Tibial nerve (tissue), 4 donors: ENCODE results near the gene UBR4. TPM values are rescaled to one million over a fixed set of nuclear protein-coding genes. Genes with fewer than 3 reads are reported as not detected.
A peak's percentile ranks its signal among the peaks of the same experiment; 100 is the strongest.

Source experiments
- DNase-seq, 2 donors: peaks; one replicate each; pipeline ENCODE4 v3.0.0-alpha.2; 2019; ENCODE audit warnings: low spot score in 2 of 2
- H3K27ac ChIP-seq, 4 donors: fragments of 200-600 bp; sonication (generic) in 3 of 4; one replicate each; pipeline ENCODE4 v1.5.1; 2017 to 2019; ENCODE audit warnings: mild to moderate bottlenecking in 1 of 4
- H3K27me3 ChIP-seq, 2 donors: fragments of 200-600 bp; sonication (generic) in 1 of 2; one replicate each; pipeline versions ENCODE4 v1.5.1 to v1.6.0; 2017 to 2019
- H3K36me3 ChIP-seq, 3 donors: fragments of 200-600 bp; sonication (generic); one replicate each; pipeline ENCODE4 v1.5.1; 2018 to 2019
- H3K4me1 ChIP-seq, 4 donors: fragments of 200-600 bp; sonication (generic) in 3 of 4; one replicate each; pipeline ENCODE4 v1.5.1; 2017 to 2019
- H3K4me3 ChIP-seq, 4 donors: fragments of 200-600 bp; sonication (generic) in 3 of 4; one replicate each; pipeline ENCODE4 v1.5.1; 2017 to 2019; ENCODE audit warnings: mild to moderate bottlenecking in 1 of 4, moderate library complexity in 1 of 4
- H3K9me3 ChIP-seq, 4 donors: fragments of 200-600 bp; sonication (generic) in 3 of 4; one replicate each; pipeline ENCODE4 v1.5.1; 2017 to 2019
- EP300 ChIP-seq, 2 donors: sonication (generic); formaldehyde crosslinking; IDR thresholded peaks; one replicate each; pipeline ENCODE4 v1.6.1; 2017; ENCODE audit warnings: antibody characterized with exemption in 2 of 2, mild to moderate bottlenecking in 1 of 2
- POLR2A ChIP-seq, 2 donors: fragments of 450-650 bp; IDR thresholded peaks; one replicate each; pipeline ENCODE4 v1.6.1; 2017; ENCODE audit warnings: antibody characterized with exemption in 2 of 2, mild to moderate bottlenecking in 2 of 2, moderate library complexity in 2 of 2
- WGBS, 2 donors: methylation state at CpG; one replicate each; pipeline ENCODE4 v1.1.5; 2018; 5-methylcytosine and 5-hydroxymethylcytosine counted together
- total RNA-seq, 4 donors: library from RNA; depleted of rRNA; stranded (reverse); fragments of >200 nt; gene quantifications; one replicate each; pipeline ENCODE4 v1.1.0, GENCODE V29; 2016
- TF ChIP-seq, protein P1 (sequence below), 5 experiments: fragments of 200-600 bp in 3 of 5; fragments of 450-650 bp in 2 of 5; sonication (generic) in 3 of 5; IDR thresholded peaks; one replicate each; pipeline ENCODE4 v1.5.1; 2016 to 2019; ENCODE audit warnings: antibody characterized with exemption in 5 of 5, mild to moderate bottlenecking in 3 of 5, moderate library complexity in 2 of 5

The UBR4 gene
- total RNA-seq, 4 donors from 2014 or later = 107 to 190 (median 142) TPM

DNA sequence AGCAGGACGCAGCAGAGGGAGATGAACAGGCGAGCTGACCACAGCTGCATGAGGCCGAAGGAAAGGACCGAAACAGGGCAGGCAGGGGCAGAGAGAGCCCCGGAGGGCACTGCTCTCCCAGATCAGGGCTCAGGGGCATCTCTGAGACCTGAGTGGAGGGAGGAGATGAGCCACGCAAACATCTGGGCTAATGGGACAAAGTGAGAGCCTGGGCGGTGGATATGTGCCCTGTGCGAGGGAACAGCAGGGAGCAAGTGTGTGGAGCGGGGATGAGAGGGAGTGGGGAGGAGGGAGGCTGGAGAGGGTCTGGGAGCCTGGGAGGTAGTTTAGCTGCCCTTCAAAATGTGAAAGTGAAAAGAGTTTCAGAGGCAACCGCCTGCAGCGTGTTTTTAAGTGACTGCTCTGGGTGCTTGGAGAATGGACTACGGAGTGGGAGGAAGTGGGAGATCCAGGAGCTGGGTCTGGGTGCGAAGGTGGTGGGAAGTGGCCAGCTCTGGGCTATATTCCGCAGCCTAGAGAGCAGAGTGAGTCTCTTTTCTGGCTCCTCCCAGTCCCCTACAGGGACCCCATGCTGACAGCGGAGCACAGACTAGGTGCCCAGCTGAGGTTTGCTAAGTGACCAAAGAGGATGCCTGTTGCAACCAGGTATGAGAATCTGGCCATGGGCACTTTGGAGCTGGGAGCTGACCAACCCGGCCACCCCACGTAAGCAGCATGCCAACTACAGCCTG, 139.0 kb downstream of the UBR4 start:
- Histone ChIP-seq H3K4me1 (peaks cover 0 to 39% (median 9%) of the 10 kb centered on the region in 4 donors), H3K4me3 (no peak overlapping the region), H3K27me3 (peaks cover 0 to 6% of the 10 kb centered on the region in 2 donors), H3K36me3 (peaks cover 2 to 40% (median 8%) of the 10 kb centered on the region in 3 donors), H3K27ac (no peak overlapping the region), H3K9me3 (no peaks in the 10 kb centered on the region)
- TF ChIP-seq, protein P1, sequence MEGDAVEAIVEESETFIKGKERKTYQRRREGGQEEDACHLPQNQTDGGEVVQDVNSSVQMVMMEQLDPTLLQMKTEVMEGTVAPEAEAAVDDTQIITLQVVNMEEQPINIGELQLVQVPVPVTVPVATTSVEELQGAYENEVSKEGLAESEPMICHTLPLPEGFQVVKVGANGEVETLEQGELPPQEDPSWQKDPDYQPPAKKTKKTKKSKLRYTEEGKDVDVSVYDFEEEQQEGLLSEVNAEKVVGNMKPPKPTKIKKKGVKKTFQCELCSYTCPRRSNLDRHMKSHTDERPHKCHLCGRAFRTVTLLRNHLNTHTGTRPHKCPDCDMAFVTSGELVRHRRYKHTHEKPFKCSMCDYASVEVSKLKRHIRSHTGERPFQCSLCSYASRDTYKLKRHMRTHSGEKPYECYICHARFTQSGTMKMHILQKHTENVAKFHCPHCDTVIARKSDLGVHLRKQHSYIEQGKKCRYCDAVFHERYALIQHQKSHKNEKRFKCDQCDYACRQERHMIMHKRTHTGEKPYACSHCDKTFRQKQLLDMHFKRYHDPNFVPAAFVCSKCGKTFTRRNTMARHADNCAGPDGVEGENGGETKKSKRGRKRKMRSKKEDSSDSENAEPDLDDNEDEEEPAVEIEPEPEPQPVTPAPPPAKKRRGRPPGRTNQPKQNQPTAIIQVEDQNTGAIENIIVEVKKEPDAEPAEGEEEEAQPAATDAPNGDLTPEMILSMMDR (IDR thresholded peaks at IDR 0.05) = no peak
- TF ChIP-seq EP300 (IDR thresholded peaks at IDR 0.05) = no peak
- no peak for TF ChIP-seq POLR2A (IDR thresholded peaks at IDR 0.05)
- no peak for DNase-seq
- WGBS, 2 donors = 54% methylated on average over 17 of the region's 17 CpGs

DNA sequence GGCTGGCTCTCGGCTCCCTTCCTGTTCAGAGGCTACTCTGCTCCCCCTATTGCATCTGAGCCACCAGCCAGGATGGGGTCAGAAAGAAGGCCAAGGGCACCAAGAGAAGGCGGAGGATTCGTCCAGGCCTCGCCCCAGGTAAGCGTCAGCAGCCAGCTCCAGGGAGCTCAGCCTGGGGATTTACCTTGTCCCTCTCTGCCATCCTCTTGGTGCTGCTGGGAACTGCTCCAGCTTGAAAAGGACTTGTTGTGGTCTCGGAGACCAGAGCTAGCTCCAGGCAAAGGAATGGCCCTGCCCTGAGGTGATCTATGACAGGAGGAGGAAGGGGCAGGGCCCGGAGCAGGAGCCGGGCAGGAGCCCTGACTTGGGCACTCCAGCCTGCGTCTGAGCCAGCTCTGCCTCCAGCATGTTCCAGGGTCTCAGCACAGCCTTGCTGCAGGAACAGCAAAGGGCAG, 139.8 kb downstream of the UBR4 start:
- H3K4me1 ChIP-seq = peaks cover 0 to 35% (median 9%) of the 10 kb centered on the region in 4 donors
- no peak overlapping the region for H3K27ac ChIP-seq

DNA sequence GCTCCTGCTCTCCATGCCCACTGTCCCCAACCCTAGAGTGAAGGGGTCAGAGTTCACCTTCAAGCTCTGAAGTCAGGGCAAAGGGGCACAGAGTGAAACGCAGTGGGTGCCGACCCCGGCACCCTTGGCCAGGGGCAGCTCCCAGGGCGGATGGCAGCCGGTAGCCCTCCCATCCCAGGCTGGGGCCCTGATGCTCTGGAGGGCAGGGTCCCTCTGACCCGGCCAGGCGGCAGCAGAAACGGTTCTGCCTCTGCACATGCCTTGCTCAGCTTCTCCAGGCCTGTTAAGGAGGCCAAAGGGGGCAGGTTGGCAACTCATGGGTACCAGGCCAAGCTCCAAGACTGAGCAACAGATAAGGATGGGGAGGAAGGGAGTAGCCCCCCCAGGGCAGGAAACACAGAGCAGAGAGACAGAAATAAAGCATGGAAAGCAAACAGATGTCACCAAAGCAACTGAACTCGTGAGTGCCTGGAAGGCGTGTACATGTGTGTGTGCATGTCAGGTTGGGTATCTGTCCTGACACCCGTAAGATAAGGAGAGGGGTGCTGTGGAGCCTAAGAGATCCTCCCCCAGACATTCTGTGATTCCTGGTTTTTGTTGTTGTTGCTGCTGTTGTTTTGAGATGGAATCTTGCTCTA, 141.3 kb downstream of the UBR4 start:
- H3K27ac ChIP-seq = no peak overlapping the region
- WGBS, 2 donors = 57 to 59% methylated on average over 11 of the region's 11 CpGs
- H3K4me1 ChIP-seq = peaks cover 0 to 28% (median 6%) of the 10 kb centered on the region in 4 donors
- H3K4me3 ChIP-seq = no peak overlapping the region
- no peak for DNase-seq
- no peaks in the 10 kb centered on the region for H3K9me3 ChIP-seq
- TF ChIP-seq EP300 (IDR thresholded peaks at IDR 0.05) = no peak
- H3K27me3 ChIP-seq = peaks cover 0 to 6% of the 10 kb centered on the region in 2 donors
- H3K36me3 ChIP-seq = peaks cover 0 to 17% (median 5%) of the 10 kb centered on the region in 3 donors

More for the DNA sequence above, 139.8 kb downstream of the UBR4 start:
- Histone ChIP-seq H3K27me3 (peaks cover 0 to 6% of the 10 kb centered on the region in 2 donors), H3K4me3 (no peak overlapping the region), H3K36me3 (peaks cover 2 to 32% (median 5%) of the 10 kb centered on the region in 3 donors), H3K9me3 (no peaks in the 10 kb centered on the region)
- TF ChIP-seq EP300 (IDR thresholded peaks at IDR 0.05) (no peak), POLR2A (IDR thresholded peaks at IDR 0.05) (no peak)
- TF ChIP-seq, protein P1 (IDR thresholded peaks at IDR 0.05) = no peak
- 56 to 74% methylated on average over 8 to 9 of the region's 9 CpGs for WGBS, 2 donors
- no peak for DNase-seq

DNA sequence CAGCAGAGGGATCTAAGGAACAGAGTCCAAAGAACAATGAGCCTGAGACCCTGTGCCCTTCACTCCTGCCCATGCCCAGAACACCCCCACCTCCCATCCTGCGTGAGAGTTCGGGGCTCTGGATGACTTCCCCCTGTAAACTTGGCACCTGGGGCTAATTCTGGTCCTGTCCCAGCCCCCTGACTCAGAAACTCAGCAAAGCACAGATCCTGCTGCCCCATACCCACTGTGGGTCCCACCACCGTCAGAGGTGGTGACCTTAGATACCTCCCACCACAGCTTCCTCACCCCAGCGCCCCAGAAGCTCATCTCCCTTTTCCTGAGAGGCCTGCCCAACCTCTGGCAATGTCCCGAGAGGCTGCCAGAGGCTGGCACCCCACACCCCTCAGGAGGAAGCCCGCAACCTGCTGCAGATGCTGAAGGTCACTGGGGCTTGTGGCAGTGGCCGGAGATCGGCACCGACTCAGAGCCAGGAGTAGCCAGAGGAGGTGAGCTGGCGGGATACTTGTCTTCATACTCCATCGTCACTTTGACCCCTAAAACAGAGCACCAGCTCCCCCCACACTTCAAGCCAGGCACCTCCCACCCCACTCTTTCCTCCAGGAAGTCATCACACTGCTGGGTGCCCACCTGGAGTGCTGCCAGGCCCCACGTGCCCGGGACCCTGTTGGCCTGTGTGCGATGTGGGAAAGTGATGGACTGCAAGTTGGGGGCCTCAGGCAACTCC, 142.0 kb downstream of the UBR4 start:
- H3K9me3 ChIP-seq = no peaks in the 10 kb centered on the region
- peaks cover 0 to 28% (median 6%) of the 10 kb centered on the region in 4 donors for H3K4me1 ChIP-seq
- peak overlapping the region in 1 of 4 donors; percentile 63 for H3K27ac ChIP-seq
- H3K36me3 ChIP-seq = peaks cover 0 to 11% (median 5%) of the 10 kb centered on the region in 3 donors
- TF ChIP-seq POLR2A (IDR thresholded peaks at IDR 0.05) (no peak), EP300 (IDR thresholded peaks at IDR 0.05) (no peak)
- TF ChIP-seq, protein P1 (IDR thresholded peaks at IDR 0.05) = no peak
- no peak for DNase-seq
- 41 to 57% methylated on average over 10 to 13 of the region's 14 CpGs for WGBS, 2 donors
- H3K4me3 ChIP-seq = no peak overlapping the region
- peaks cover 0 to 6% of the 10 kb centered on the region in 2 donors for H3K27me3 ChIP-seq

GRCh38 chr1:19067182-19067911, 142.7 kb downstream of the UBR4 start:
- Histone ChIP-seq H3K27ac (peak overlapping the region in 2 of 4 donors; percentile 50 to 63), H3K36me3 (peaks cover 0 to 3% (median 0%) of the 10 kb centered on the region in 3 donors), H3K4me3 (no peak overlapping the region), H3K27me3 (peaks cover 0 to 6% of the 10 kb centered on the region in 2 donors), H3K4me1 (peaks cover 0 to 28% (median 6%) of the 10 kb centered on the region in 4 donors), H3K9me3 (no peaks in the 10 kb centered on the region)
- DNase-seq = no peak
- TF ChIP-seq EP300 (IDR thresholded peaks at IDR 0.05) (peak in 1 of 2 donors; percentile 56), POLR2A (IDR thresholded peaks at IDR 0.05) (no peak)
- TF ChIP-seq, protein P1 (IDR thresholded peaks at IDR 0.05) = peak in 1 of 5 experiments; percentile 17
- WGBS, 2 donors = 17 to 34% methylated on average over 16 of the region's 17 CpGs
